IPS DF 19.7 (cell line): ENCODE measurements around the gene GPC5.
"Not testable (repeated sequence)": the region's sequence is repeated elsewhere in the genome, so short reads cannot be mapped to it uniquely, and the experiment has no call there.

Source experiments
- DNase-seq: peaks from one replicate; pipeline ENCODE4 v3.0.0-alpha.2; 2013; ENCODE audit warnings: low read depth, low spot score

GPC5 gene

GRCh38 chr13:91368676-91369440 lies 29.6 kb upstream of the GPC5 start:
- DNase-seq: no peak

GRCh38 chr13:91369441-91369831 lies 29.0 kb upstream of the GPC5 start:
- DNase-seq: no peak

- no peak for DNase-seq
Measured at GRCh38 chr13:91370501-91370900, 27.9 kb upstream of the GPC5 start.

GRCh38 chr13:91372911-91373310 lies 25.5 kb upstream of the GPC5 start:
- DNase-seq: no peak

GRCh38 chr13:91375116-91375729 lies 23.2 kb upstream of the GPC5 start:
- DNase-seq: no peak

GRCh38 chr13:91381371-91381770 lies 17.1 kb upstream of the GPC5 start:
- no peak for DNase-seq

GRCh38 chr13:91383836-91384235 lies 14.6 kb upstream of the GPC5 start:
- DNase-seq: no peak

- DNase-seq: no peak
Measured at GRCh38 chr13:91384896-91385295, 13.5 kb upstream of the GPC5 start.

GRCh38 chr13:91389186-91389585 lies 9.2 kb upstream of the GPC5 start:
- no peak for DNase-seq

- DNase-seq: no peak
Measured at GRCh38 chr13:91397595-91397994, 826 bp upstream of the GPC5 start.

- no peak for DNase-seq
Measured at GRCh38 chr13:91399189-91400062, 1.0 kb downstream of the GPC5 start.

GRCh38 chr13:91400063-91400399 lies 1.6 kb downstream of the GPC5 start:
- no peak for DNase-seq

GRCh38 chr13:91400671-91401070 lies 2.2 kb downstream of the GPC5 start:
- no peak for DNase-seq

GRCh38 chr13:91401920-91402319 lies 3.5 kb downstream of the GPC5 start:
- no peak for DNase-seq

- DNase-seq: no peak
Measured at GRCh38 chr13:91405240-91405639, 6.8 kb downstream of the GPC5 start.

GRCh38 chr13:91406619-91407018 lies 8.2 kb downstream of the GPC5 start:
- DNase-seq: peak; percentile 56

- DNase-seq: no peak
Measured at GRCh38 chr13:91408971-91409370, 10.6 kb downstream of the GPC5 start.

- not testable (repeated sequence) for DNase-seq
Measured at GRCh38 chr13:91416579-91416978, 18.2 kb downstream of the GPC5 start.

- no peak for DNase-seq
Measured at GRCh38 chr13:91417660-91418325, 19.4 kb downstream of the GPC5 start.

- no peak for DNase-seq
Measured at GRCh38 chr13:91426913-91427312, 28.5 kb downstream of the GPC5 start.

GRCh38 chr13:91438674-91439073 lies 40.3 kb downstream of the GPC5 start:
- DNase-seq: not testable (repeated sequence)

GRCh38 chr13:91450913-91451312 lies 52.5 kb downstream of the GPC5 start:
- no peak for DNase-seq
